Measurements from ENCODE around the gene C3orf18. TPM values are rescaled to one million over a fixed set of nuclear protein-coding genes. Genes with fewer than 3 reads are reported as not detected.

Gene C3orf18
- total RNA-seq, 1 experiment from 2014 or later = 0.33 TPM

- no peak for DNase-seq (ENCODE audit: low spot score)
Measured at GRCh38 chr3:50580683-50581458, 13.3 kb upstream of the C3orf18 start.

GRCh38 chr3:50577348-50577747, 9.8 kb upstream of the C3orf18 start:
- DNase-seq (ENCODE audit: low spot score) = no peak

GRCh38 chr3:50575372-50575771, 7.8 kb upstream of the C3orf18 start:
- no peak for DNase-seq (ENCODE audit: low spot score)

GRCh38 chr3:50574444-50574831, 6.9 kb upstream of the C3orf18 start:
- DNase-seq (ENCODE audit: low spot score) = no peak

- no peak for DNase-seq (ENCODE audit: low spot score)
Measured at GRCh38 chr3:50573566-50574443, 6.3 kb upstream of the C3orf18 start.

GRCh38 chr3:50572801-50573371, 5.3 kb upstream of the C3orf18 start:
- no peak for DNase-seq (ENCODE audit: low spot score)

GRCh38 chr3:50572158-50572557, 4.6 kb upstream of the C3orf18 start:
- peak; percentile 72 for DNase-seq (ENCODE audit: low spot score)

GRCh38 chr3:50571486-50571885, 3.9 kb upstream of the C3orf18 start:
- DNase-seq (ENCODE audit: low spot score) = no peak

- DNase-seq (ENCODE audit: low spot score) = no peak
Measured at GRCh38 chr3:50570508-50571279, 3.1 kb upstream of the C3orf18 start.

GRCh38 chr3:50568947-50569749, 1.6 kb upstream of the C3orf18 start, which contains the start of gene HEMK1:
Gene HEMK1 (plus strand): TSS chr3:50569522. CDS start chr3:50571105, 1,583 bp downstream.
- peak; percentile 88 for DNase-seq (ENCODE audit: low spot score)

- no peak for DNase-seq (ENCODE audit: low spot score)
Measured at GRCh38 chr3:50567011-50567385, 549 bp downstream of the C3orf18 start.

- DNase-seq (ENCODE audit: low spot score) = no peak
Measured at GRCh38 chr3:50564321-50564720, 3.2 kb downstream of the C3orf18 start.

GRCh38 chr3:50563867-50564266, 3.7 kb downstream of the C3orf18 start:
- DNase-seq (ENCODE audit: low spot score) = no peak

GRCh38 chr3:50562861-50563260, 4.7 kb downstream of the C3orf18 start:
- DNase-seq (ENCODE audit: low spot score) = no peak

- no peak for DNase-seq (ENCODE audit: low spot score)
Measured at GRCh38 chr3:50559702-50560101, 7.8 kb downstream of the C3orf18 start.

GRCh38 chr3:50557915-50558314, 9.6 kb downstream of the C3orf18 start:
- no peak for DNase-seq (ENCODE audit: low spot score)

GRCh38 chr3:50557106-50557505, 10.4 kb downstream of the C3orf18 start:
- DNase-seq (ENCODE audit: low spot score) = no peak

- DNase-seq (ENCODE audit: low spot score) = no peak
Measured at GRCh38 chr3:50554553-50554952, 13.0 kb downstream of the C3orf18 start.

- DNase-seq (ENCODE audit: low spot score) = no peak
Measured at GRCh38 chr3:50552598-50552997, 14.9 kb downstream of the C3orf18 start.

GRCh38 chr3:50551681-50552435, 15.7 kb downstream of the C3orf18 start:
- DNase-seq (ENCODE audit: low spot score) = no peak
